Measurements from ENCODE around the gene ACVR1B. TPM values are rescaled to one million over a fixed set of nuclear protein-coding genes. Genes with fewer than 3 reads are reported as not detected.

The ACVR1B gene
- total RNA-seq, 6 experiments from 2014 or later: 14.1 to 28.0 (median 25.0) TPM

DNA sequence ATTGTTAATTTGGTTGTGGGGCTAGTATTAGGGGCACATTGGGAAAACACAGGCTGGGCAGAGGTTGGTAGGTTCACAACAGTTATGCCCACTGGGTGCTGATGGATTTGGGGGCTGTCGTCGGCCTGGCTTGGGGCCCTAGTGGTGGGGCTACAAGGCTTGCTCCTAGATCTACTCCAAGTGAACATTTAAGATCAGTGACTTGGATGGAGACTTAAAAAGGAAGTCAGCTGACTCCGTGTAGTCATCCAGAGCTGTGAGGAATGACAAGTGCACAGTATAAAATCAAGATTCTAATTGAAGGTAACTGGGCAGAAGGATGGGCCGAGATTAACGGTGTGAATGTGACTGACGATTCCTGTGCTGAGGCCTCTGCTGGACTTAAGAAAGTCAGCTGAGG is 86.9 kb downstream of the ACVR1B start:
- no peaks in the 10 kb centered on the region for H3K9me3 ChIP-seq
- no peak overlapping the region for H3K27ac ChIP-seq
- no peaks in the 10 kb centered on the region for H3K36me3 ChIP-seq
- no peak overlapping the region for H3K4me3 ChIP-seq
- WGBS (ENCODE audit: insufficient coverage, low coverage, low lambda C conversion rate, missing lambda C conversion rate): 64% methylated on average over 3 of the region's 6 CpGs
- intact Hi-C loops (cut with DNase I): no loop called here
- DNase-seq (no peak), ATAC-seq (no peak)
- TF ChIP-seq POLR2A (IDR thresholded peaks at IDR 0.05): no peak
- no peak for TF ChIP-seq CTCF (IDR thresholded peaks at IDR 0.05)
- H3K4me1 ChIP-seq: peaks cover 0 to 9% (median 0%) of the 10 kb centered on the region in 4 donors
- no peaks in the 10 kb centered on the region for H3K27me3 ChIP-seq

DNA sequence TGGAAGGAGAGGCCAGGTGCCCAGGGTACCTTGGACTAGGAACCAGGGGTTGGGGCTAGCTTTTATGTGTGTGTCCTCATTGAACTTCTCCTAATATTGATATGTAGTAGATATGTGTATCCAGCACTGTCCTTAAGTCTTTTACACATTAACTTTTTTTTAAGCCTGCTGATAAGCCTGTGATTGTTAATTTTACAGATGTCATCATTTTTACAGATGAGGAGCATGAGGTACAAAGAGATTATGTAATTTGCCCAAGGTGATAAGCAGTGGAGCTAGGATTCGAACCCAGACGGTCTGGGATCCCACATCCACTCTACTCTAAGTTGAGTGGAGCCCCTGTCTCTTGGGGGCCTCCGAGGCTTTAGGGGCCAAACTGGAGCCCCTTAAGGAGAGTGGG is 89.5 kb downstream of the ACVR1B start:
- no peak for TF ChIP-seq POLR2A (IDR thresholded peaks at IDR 0.05)
- TF ChIP-seq CTCF (IDR thresholded peaks at IDR 0.05): no peak
- DNase-seq: no peak
- no peaks in the 10 kb centered on the region for H3K27me3 ChIP-seq
- intact Hi-C loops (cut with DNase I): no loop called here
- WGBS (ENCODE audit: insufficient coverage, low coverage, low lambda C conversion rate, missing lambda C conversion rate): 63% methylated on average over 3 of the region's 3 CpGs
- H3K9me3 ChIP-seq: no peaks in the 10 kb centered on the region
- ATAC-seq: no peak
- H3K27ac ChIP-seq: no peak overlapping the region
- no peaks in the 10 kb centered on the region for H3K36me3 ChIP-seq
- peaks cover 0 to 5% (median 0%) of the 10 kb centered on the region in 4 donors for H3K4me1 ChIP-seq
- no peak overlapping the region for H3K4me3 ChIP-seq

DNA sequence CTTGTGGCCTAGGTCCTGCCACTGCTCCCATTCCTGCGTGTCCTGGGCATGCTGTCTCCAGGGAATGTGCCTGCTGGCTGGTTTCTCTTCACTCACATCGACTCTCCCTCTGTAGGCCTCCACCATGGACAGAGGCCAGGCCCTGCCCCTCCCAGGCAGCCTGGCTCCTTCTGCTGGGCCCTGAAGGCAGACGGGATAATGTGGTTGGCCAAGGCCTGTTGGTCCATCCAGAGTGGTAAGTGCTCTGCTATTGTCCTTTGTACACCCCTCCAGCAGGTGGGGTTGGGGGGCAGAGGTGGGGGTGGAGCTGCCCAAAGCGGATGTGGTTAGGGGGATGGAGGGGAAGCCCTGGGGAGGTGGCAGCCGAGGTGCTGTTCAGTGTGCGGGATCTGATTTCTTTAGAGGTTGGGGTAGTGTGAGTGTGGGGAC is 90.2 kb downstream of the ACVR1B start:
- Histone ChIP-seq H3K4me3 (no peak overlapping the region), H3K4me1 (no peaks in the 10 kb centered on the region), H3K36me3 (no peaks in the 10 kb centered on the region), H3K27ac (no peak overlapping the region), H3K27me3 (no peaks in the 10 kb centered on the region), H3K9me3 (no peaks in the 10 kb centered on the region)
- intact Hi-C loops (cut with DNase I): no loop called here
- TF ChIP-seq POLR2A (IDR thresholded peaks at IDR 0.05) (no peak), CTCF (IDR thresholded peaks at IDR 0.05) (no peak)
- 56% methylated on average over 4 of the region's 6 CpGs for WGBS (ENCODE audit: insufficient coverage, low coverage, low lambda C conversion rate, missing lambda C conversion rate)
- ATAC-seq (no peak), DNase-seq (no peak)

DNA sequence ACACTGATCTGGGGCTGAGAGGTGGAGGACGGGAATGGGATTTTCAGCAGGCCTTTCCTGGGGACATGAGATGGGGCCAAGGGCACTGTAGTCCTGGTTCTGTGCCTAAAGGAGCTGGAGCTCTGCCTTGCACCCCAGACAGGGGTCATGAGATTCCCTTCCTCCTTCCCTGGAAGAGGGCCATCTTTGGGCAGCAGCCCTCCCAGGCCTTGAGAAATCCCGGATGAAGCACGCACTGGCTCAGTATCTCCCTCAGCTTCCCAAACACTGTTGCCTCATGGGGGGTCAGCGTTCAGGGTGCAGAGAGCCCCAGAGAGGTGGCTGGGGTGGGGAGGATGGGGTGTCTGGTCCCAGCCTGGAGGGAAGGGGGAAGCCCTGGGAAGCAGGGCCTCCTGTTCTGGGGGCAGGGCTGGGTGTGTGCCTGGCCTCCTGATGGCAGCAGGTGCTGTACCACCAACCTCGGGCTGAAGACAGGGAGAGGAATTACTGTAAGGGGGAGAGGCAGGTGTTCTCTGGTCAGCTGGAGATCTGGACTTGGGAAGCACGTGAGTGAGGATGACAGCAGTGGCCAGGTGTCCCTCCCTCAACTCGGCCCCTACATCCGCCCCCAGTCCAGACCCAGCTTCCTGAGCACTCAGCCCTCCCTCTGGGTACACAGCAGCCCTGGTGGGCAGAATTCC is 91.3 kb downstream of the ACVR1B start:
- H3K4me3 ChIP-seq: no peak overlapping the region
- 78% methylated on average over 3 of the region's 8 CpGs for whole genome bisulfite sequencing (ENCODE audit: insufficient coverage, low coverage, low lambda C conversion rate, missing lambda C conversion rate)
- intact Hi-C loops (cut with DNase I): no loop called here
- no peak for DNase-seq
- no peaks in the 10 kb centered on the region for H3K4me1 ChIP-seq
- no peaks in the 10 kb centered on the region for H3K27me3 ChIP-seq
- H3K27ac ChIP-seq: peak overlapping the region in 1 of 3 donors; percentile 63
- TF ChIP-seq CTCF (IDR thresholded peaks at IDR 0.05) (no peak), POLR2A (IDR thresholded peaks at IDR 0.05) (no peak)
- H3K36me3 ChIP-seq: no peaks in the 10 kb centered on the region
- no peak for ATAC-seq
- no peaks in the 10 kb centered on the region for H3K9me3 ChIP-seq
